ENCODE measurements around the gene FSTL3. TPM values are rescaled to one million over a fixed set of nuclear protein-coding genes. Genes with fewer than 3 reads are reported as not detected.
A peak's percentile ranks its signal among the peaks of the same experiment; 100 is the strongest.

The FSTL3 gene
- total RNA-seq, 1 experiment from 2014 or later: 6.8 TPM

DNA sequence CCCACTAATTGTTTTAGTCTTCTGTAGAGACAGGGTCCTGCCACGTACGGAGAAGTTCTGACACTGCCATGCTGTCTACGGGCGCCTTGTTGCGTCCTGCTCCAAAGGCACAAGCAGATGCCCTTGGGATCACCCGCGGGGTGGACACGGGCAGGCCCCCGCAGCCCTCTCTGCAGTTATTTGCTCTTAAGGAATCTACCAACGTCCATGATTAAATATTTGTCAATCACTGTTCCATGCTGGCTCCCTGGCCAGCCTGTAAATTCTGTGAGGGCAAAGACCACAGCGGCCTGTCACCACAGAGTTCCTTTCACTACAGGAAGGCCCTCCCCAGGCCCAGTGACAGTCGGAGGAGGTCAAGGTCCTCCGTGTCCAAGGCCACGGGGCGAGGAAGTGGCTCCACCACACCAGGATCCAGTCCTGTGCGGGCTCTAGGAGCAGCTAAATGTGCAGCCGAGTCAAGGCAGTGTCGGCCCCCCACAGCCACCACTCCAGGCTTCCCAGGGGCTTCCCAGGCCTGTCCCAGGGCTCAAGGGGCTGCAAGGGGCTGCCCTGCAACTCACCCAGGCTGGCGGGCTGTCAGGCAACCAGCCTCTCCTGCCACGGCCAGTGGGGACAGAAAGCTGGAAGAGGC is 15.3 kb upstream of the FSTL3 start:
- H3T11ph ChIP-seq (ENCODE audit: low read length): no peak overlapping the region
- H4K8ac ChIP-seq (replicated peaks; ENCODE audit: insufficient read length, low read depth, low read length): no peak overlapping the region
- no peaks in the 10 kb centered on the region for H3K9me3 ChIP-seq (ENCODE audit: control insufficient read depth, low read depth, low read length)
- H3K4me1 ChIP-seq (ENCODE audit: insufficient read depth, low read length): no peaks in the 10 kb centered on the region; the same call in 1 of the 2 replicates
- H2BK12ac ChIP-seq (ENCODE audit: insufficient read length, low read depth, low read length): no peak overlapping the region
- peaks cover 8% of the 10 kb centered on the region for H4K20me1 ChIP-seq (ENCODE audit: control insufficient read depth, insufficient read depth, insufficient read length)
- H2AFZ ChIP-seq (ENCODE audit: low read length): no peak overlapping the region
- no peak overlapping the region for H2BK120ac ChIP-seq (ENCODE audit: low read depth, low read length, poor library complexity, severe bottlenecking)
- Mint-ChIP-seq H3K4me1 (peaks cover 13 to 18% of the 10 kb centered on the region in 2 experiments), H3K9me3 (peaks cover 0 to 3% of the 10 kb centered on the region in 2 experiments; a peak in 3 of 5 replicates), H3K4me3 (peak overlapping the region; percentile 76 to 85), H3K27me3 (ENCODE audit: low read depth) (peaks cover 9% of the 10 kb centered on the region), H3K36me3 (ENCODE audit: insufficient read depth in 1 of 3, low read depth in 3 of 3) (peaks cover 0 to 4% (median 2%) of the 10 kb centered on the region in 3 experiments; a peak in 3 of 7 replicates), H3K27ac (peak overlapping the region in 2 of 3 experiments; percentile 73 to 87; a peak in 4 of 7 replicates)
- WGBS (ENCODE audit: extremely low coverage, insufficient read length, low lambda C conversion rate): no CpG with 5 or more reads among the region's 20 CpGs
- no peak overlapping the region for H3K23ac ChIP-seq (ENCODE audit: insufficient read length, low read depth, low read length)
- H3K4ac ChIP-seq (ENCODE audit: low read depth, low read length): no peak overlapping the region
- H4K5ac ChIP-seq (ENCODE audit: insufficient read length, low read depth, low read length): no peak overlapping the region
- H3K56ac ChIP-seq (ENCODE audit: insufficient read length, low read depth, low read length): no peak overlapping the region
- H3K4me2 ChIP-seq (ENCODE audit: insufficient read depth, insufficient read length, low read length): no peak overlapping the region
- no peak for DNase-seq
- no peak overlapping the region for H2BK15ac ChIP-seq (ENCODE audit: low read depth, low read length)
- H3K79me2 ChIP-seq (ENCODE audit: insufficient read depth, low read length): peaks cover 62% of the 10 kb centered on the region
- TF ChIP-seq, protein P1, sequence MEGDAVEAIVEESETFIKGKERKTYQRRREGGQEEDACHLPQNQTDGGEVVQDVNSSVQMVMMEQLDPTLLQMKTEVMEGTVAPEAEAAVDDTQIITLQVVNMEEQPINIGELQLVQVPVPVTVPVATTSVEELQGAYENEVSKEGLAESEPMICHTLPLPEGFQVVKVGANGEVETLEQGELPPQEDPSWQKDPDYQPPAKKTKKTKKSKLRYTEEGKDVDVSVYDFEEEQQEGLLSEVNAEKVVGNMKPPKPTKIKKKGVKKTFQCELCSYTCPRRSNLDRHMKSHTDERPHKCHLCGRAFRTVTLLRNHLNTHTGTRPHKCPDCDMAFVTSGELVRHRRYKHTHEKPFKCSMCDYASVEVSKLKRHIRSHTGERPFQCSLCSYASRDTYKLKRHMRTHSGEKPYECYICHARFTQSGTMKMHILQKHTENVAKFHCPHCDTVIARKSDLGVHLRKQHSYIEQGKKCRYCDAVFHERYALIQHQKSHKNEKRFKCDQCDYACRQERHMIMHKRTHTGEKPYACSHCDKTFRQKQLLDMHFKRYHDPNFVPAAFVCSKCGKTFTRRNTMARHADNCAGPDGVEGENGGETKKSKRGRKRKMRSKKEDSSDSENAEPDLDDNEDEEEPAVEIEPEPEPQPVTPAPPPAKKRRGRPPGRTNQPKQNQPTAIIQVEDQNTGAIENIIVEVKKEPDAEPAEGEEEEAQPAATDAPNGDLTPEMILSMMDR (conservative IDR thresholded peaks at IDR 0.05): no peak
- no peak overlapping the region for H2AK5ac ChIP-seq (ENCODE audit: insufficient read length, low read length)
- no peaks in the 10 kb centered on the region for H3K27me3 ChIP-seq (ENCODE audit: insufficient read depth, low read length)
- H3K27ac ChIP-seq (ENCODE audit: insufficient read length, low read depth, low read length): no peak overlapping the region
- no peak overlapping the region for H4K91ac ChIP-seq (ENCODE audit: insufficient read length, low read depth, low read length)
- peaks cover 5% of the 10 kb centered on the region for H3K79me1 ChIP-seq (ENCODE audit: insufficient read depth, low read depth, low read length, poor library complexity, severe bottlenecking)
- H2BK5ac ChIP-seq (ENCODE audit: insufficient read length, low read length): no peak overlapping the region
- H3K23me2 ChIP-seq (ENCODE audit: insufficient read length, low read depth, low read length, poor library complexity, severe bottlenecking): peaks cover 7% of the 10 kb centered on the region
- H3K14ac ChIP-seq (ENCODE audit: insufficient read depth, low read length): no peak overlapping the region
- no peak overlapping the region for H3K9ac ChIP-seq (ENCODE audit: extremely low read depth, insufficient read length, low read length)
- H2BK20ac ChIP-seq (ENCODE audit: low read depth, low read length, poor library complexity, severe bottlenecking): no peak overlapping the region
- no peak overlapping the region for H3K18ac ChIP-seq (ENCODE audit: insufficient read length, low read depth, low read length)

Data from H9 (cell line).